ENCODE data around the gene DOK6. TPM values are rescaled to one million over a fixed set of nuclear protein-coding genes. Genes with fewer than 3 reads are reported as not detected.
A peak's percentile ranks its signal among the peaks of the same experiment; 100 is the strongest.

DOK6 gene
- total RNA-seq, 1 donor from 2014 or later: 0.43 TPM

GRCh38 chr18:69664399-69664798 is 263.7 kb downstream of the DOK6 start:
- Histone ChIP-seq H3K4me3 (no peak overlapping the region), H3K27me3 (no peaks in the 10 kb centered on the region), H3K9ac (no peak overlapping the region), H2AFZ (replicated peaks) (no peak overlapping the region), H3K4me1 (peaks cover 21% of the 10 kb centered on the region), H3K9me3 (ENCODE audit: low read depth) (no peaks in the 10 kb centered on the region), H4K20me1 (ENCODE audit: low read depth) (no peaks in the 10 kb centered on the region), H3K4me2 (no peak overlapping the region), H3K79me2 (ENCODE audit: low read depth) (no peaks in the 10 kb centered on the region), H3F3A (ENCODE audit: low read depth) (no peaks in the 10 kb centered on the region), H3K36me3 (no peaks in the 10 kb centered on the region), H3K27ac (no peak overlapping the region)
- H3K27ac Mint-ChIP-seq: no peak overlapping the region
- TF ChIP-seq EZH2phosphoT487 (IDR thresholded peaks at IDR 0.05) (no peak), EZH2 (IDR thresholded peaks at IDR 0.05) (no peak), CTCF (IDR thresholded peaks at IDR 0.05) (no peak)
- no peak for DNase-seq (ENCODE audit: low spot score)
- H3K9me3 Mint-ChIP-seq: no peaks in the 10 kb centered on the region
- H3K4me1 Mint-ChIP-seq: peaks cover 4% of the 10 kb centered on the region
- no peak overlapping the region for H3K4me3 Mint-ChIP-seq
- H3K27me3 Mint-ChIP-seq (ENCODE audit: insufficient read depth, low read depth): no peaks in the 10 kb centered on the region
- no peaks in the 10 kb centered on the region for H3K36me3 Mint-ChIP-seq

GRCh38 chr18:69674292-69674877 is 273.7 kb downstream of the DOK6 start:
- no peak overlapping the region for H3K9ac ChIP-seq
- H3K27me3 ChIP-seq: no peaks in the 10 kb centered on the region
- H3F3A ChIP-seq (ENCODE audit: low read depth): no peaks in the 10 kb centered on the region
- no peaks in the 10 kb centered on the region for H3K36me3 ChIP-seq
- H3K79me2 ChIP-seq (ENCODE audit: low read depth): no peaks in the 10 kb centered on the region
- H4K20me1 ChIP-seq (ENCODE audit: low read depth): no peaks in the 10 kb centered on the region
- no peak for DNase-seq (ENCODE audit: low spot score)
- H3K4me2 ChIP-seq: no peak overlapping the region
- Mint-ChIP-seq H3K4me3 (no peak overlapping the region), H3K4me1 (peaks cover 10% of the 10 kb centered on the region), H3K36me3 (no peaks in the 10 kb centered on the region), H3K27me3 (ENCODE audit: insufficient read depth, low read depth) (no peaks in the 10 kb centered on the region), H3K9me3 (no peaks in the 10 kb centered on the region), H3K27ac (peak overlapping the region; percentile 55)
- no peak overlapping the region for H3K4me3 ChIP-seq
- no peak overlapping the region for H3K27ac ChIP-seq
- H2AFZ ChIP-seq (replicated peaks): peak overlapping the region; percentile 23
- peaks cover 11% of the 10 kb centered on the region for H3K4me1 ChIP-seq
- H3K9me3 ChIP-seq (ENCODE audit: low read depth): no peaks in the 10 kb centered on the region
- TF ChIP-seq CTCF (IDR thresholded peaks at IDR 0.05) (no peak), EZH2phosphoT487 (IDR thresholded peaks at IDR 0.05) (no peak), EZH2 (IDR thresholded peaks at IDR 0.05) (no peak)

- no peaks in the 10 kb centered on the region for H3K79me2 ChIP-seq (ENCODE audit: low read depth)
- Mint-ChIP-seq H3K9me3 (no peaks in the 10 kb centered on the region), H3K27ac (no peak overlapping the region), H3K27me3 (ENCODE audit: insufficient read depth, low read depth) (no peaks in the 10 kb centered on the region), H3K4me3 (no peak overlapping the region), H3K36me3 (no peaks in the 10 kb centered on the region), H3K4me1 (peaks cover 10% of the 10 kb centered on the region)
- H3K9me3 ChIP-seq (ENCODE audit: low read depth): no peaks in the 10 kb centered on the region
- H4K20me1 ChIP-seq (ENCODE audit: low read depth): no peaks in the 10 kb centered on the region
- no peaks in the 10 kb centered on the region for H3K27me3 ChIP-seq
- peaks cover 11% of the 10 kb centered on the region for H3K4me1 ChIP-seq
- no peak overlapping the region for H3K9ac ChIP-seq
- H2AFZ ChIP-seq (replicated peaks): peak overlapping the region; percentile 23
- H3F3A ChIP-seq (ENCODE audit: low read depth): no peaks in the 10 kb centered on the region
- H3K4me2 ChIP-seq: no peak overlapping the region
- no peaks in the 10 kb centered on the region for H3K36me3 ChIP-seq
- H3K4me3 ChIP-seq: no peak overlapping the region
- H3K27ac ChIP-seq: no peak overlapping the region
- TF ChIP-seq EZH2phosphoT487 (IDR thresholded peaks at IDR 0.05) (no peak), EZH2 (IDR thresholded peaks at IDR 0.05) (no peak), CTCF (IDR thresholded peaks at IDR 0.05) (no peak)
- peak; percentile 28 for DNase-seq (ENCODE audit: low spot score)
These were observed 274.3 kb downstream of the DOK6 start for GRCh38 chr18:69674966-69675365.
